ENCODE measurements around the gene SLC45A3.
A peak's percentile ranks its signal among the peaks of the same experiment; 100 is the strongest.

Gene SLC45A3

GRCh38 chr1:205662135-205662738 lies 18.1 kb downstream of the SLC45A3 start:
- DNase-seq = no peak
- no peak overlapping the region for H2AK5ac ChIP-seq (ENCODE audit: low read length, severe bottlenecking)
- no peak overlapping the region for H3K4ac ChIP-seq (ENCODE audit: low read depth in 1 of 2, low read length in 2 of 2)
- H2BK120ac ChIP-seq (ENCODE audit: low read depth, low read length) = no peak overlapping the region
- H3K27me3 ChIP-seq (ENCODE audit: control insufficient read depth in 1 of 2, insufficient read depth in 1 of 2, low read length in 2 of 2) = peaks cover 0 to 25% of the 10 kb centered on the region in 2 experiments
- no peaks in the 10 kb centered on the region for H3K9me3 ChIP-seq (ENCODE audit: control insufficient read depth, low read length)
- no peak overlapping the region for H4K91ac ChIP-seq (ENCODE audit: low read length)
- H3K27ac ChIP-seq (ENCODE audit: low read length, poor library complexity, severe bottlenecking) = no peak overlapping the region
- H3K9ac ChIP-seq (ENCODE audit: low read length) = no peak overlapping the region
- H2BK15ac ChIP-seq (ENCODE audit: low read depth, poor library complexity, severe bottlenecking) = no peak overlapping the region
- H3K18ac ChIP-seq (ENCODE audit: low read depth in 1 of 2, low read length in 2 of 2) = no peak overlapping the region
- no peak overlapping the region for H3K4me2 ChIP-seq (ENCODE audit: low read length, poor library complexity, severe bottlenecking)
- peaks cover 0 to 42% of the 10 kb centered on the region in 2 experiments for H3K36me3 ChIP-seq (ENCODE audit: control insufficient read depth in 1 of 2, insufficient read depth in 2 of 2, low read depth in 1 of 2, low read length in 2 of 2)
- H2BK5ac ChIP-seq (ENCODE audit: low read depth, low read length, poor library complexity, severe bottlenecking) = no peak overlapping the region
- no peak overlapping the region for H3K4me3 ChIP-seq (ENCODE audit: insufficient read depth in 1 of 2, low read depth in 1 of 2, low read length in 2 of 2)
- no peak overlapping the region for H2AFZ ChIP-seq (ENCODE audit: low read depth, low read length)
- H2BK12ac ChIP-seq (ENCODE audit: low read length in 2 of 2) = no peak overlapping the region
- H3K79me1 ChIP-seq (replicated peaks; ENCODE audit: low read length, poor library complexity, severe bottlenecking) = peaks cover 15% of the 10 kb centered on the region
- peaks cover 19% of the 10 kb centered on the region for H3K4me1 ChIP-seq (ENCODE audit: control insufficient read depth, insufficient read depth, low read depth, low read length)
- no peak overlapping the region for H3K23ac ChIP-seq (ENCODE audit: low read length in 2 of 2)
- H4K8ac ChIP-seq (ENCODE audit: low read length) = no peak overlapping the region
- no peak overlapping the region for H3K14ac ChIP-seq (ENCODE audit: low read length in 2 of 2)
- WGBS = 89% methylated on average over 15 of the region's 15 CpGs

GRCh38 chr1:205661429-205662134 lies 18.7 kb downstream of the SLC45A3 start:
- Histone ChIP-seq H3K4ac (ENCODE audit: low read depth in 1 of 2, low read length in 2 of 2) (no peak overlapping the region), H2BK15ac (ENCODE audit: low read depth, poor library complexity, severe bottlenecking) (no peak overlapping the region), H3K23ac (ENCODE audit: low read length in 2 of 2) (no peak overlapping the region), H3K36me3 (ENCODE audit: control insufficient read depth in 1 of 2, insufficient read depth in 2 of 2, low read depth in 1 of 2, low read length in 2 of 2) (peaks cover 0 to 42% of the 10 kb centered on the region in 2 experiments), H4K8ac (ENCODE audit: low read length) (no peak overlapping the region), H3K9me3 (ENCODE audit: control insufficient read depth, low read length) (no peaks in the 10 kb centered on the region), H3K27ac (ENCODE audit: low read length, poor library complexity, severe bottlenecking) (no peak overlapping the region), H3K4me2 (ENCODE audit: low read length, poor library complexity, severe bottlenecking) (no peak overlapping the region), H2BK120ac (ENCODE audit: low read depth, low read length) (no peak overlapping the region), H2BK12ac (ENCODE audit: low read length in 2 of 2) (no peak overlapping the region), H2AFZ (ENCODE audit: low read depth, low read length) (no peak overlapping the region), H2AK5ac (ENCODE audit: low read length, severe bottlenecking) (no peak overlapping the region), H3K79me1 (replicated peaks; ENCODE audit: low read length, poor library complexity, severe bottlenecking) (peaks cover 13% of the 10 kb centered on the region), H3K9ac (ENCODE audit: low read length) (no peak overlapping the region), H3K18ac (ENCODE audit: low read depth in 1 of 2, low read length in 2 of 2) (no peak overlapping the region), H3K14ac (ENCODE audit: low read length in 2 of 2) (peak overlapping the region in 1 of 2 experiments; percentile 58), H2BK5ac (ENCODE audit: low read depth, low read length, poor library complexity, severe bottlenecking) (no peak overlapping the region), H4K91ac (ENCODE audit: low read length) (no peak overlapping the region), H3K4me3 (ENCODE audit: insufficient read depth in 1 of 2, low read depth in 1 of 2, low read length in 2 of 2) (no peak overlapping the region), H3K27me3 (ENCODE audit: control insufficient read depth in 1 of 2, insufficient read depth in 1 of 2, low read length in 2 of 2) (peaks cover 0 to 25% of the 10 kb centered on the region in 2 experiments), H3K4me1 (ENCODE audit: control insufficient read depth, insufficient read depth, low read depth, low read length) (peaks cover 19% of the 10 kb centered on the region)
- 72% methylated on average over 16 of the region's 16 CpGs for WGBS
- DNase-seq = no peak

- H3K4ac ChIP-seq (ENCODE audit: low read depth in 1 of 2, low read length in 2 of 2) = no peak overlapping the region
- H3K4me3 ChIP-seq (ENCODE audit: insufficient read depth in 1 of 2, low read depth in 1 of 2, low read length in 2 of 2) = no peak overlapping the region
- H2AK5ac ChIP-seq (ENCODE audit: low read length, severe bottlenecking) = no peak overlapping the region
- DNase-seq = no peak
- H2BK15ac ChIP-seq (ENCODE audit: low read depth, poor library complexity, severe bottlenecking) = no peak overlapping the region
- H4K91ac ChIP-seq (ENCODE audit: low read length) = no peak overlapping the region
- H2BK12ac ChIP-seq (ENCODE audit: low read length in 2 of 2) = no peak overlapping the region
- H4K8ac ChIP-seq (ENCODE audit: low read length) = no peak overlapping the region
- H3K18ac ChIP-seq (ENCODE audit: low read depth in 1 of 2, low read length in 2 of 2) = no peak overlapping the region
- no peak overlapping the region for H2BK5ac ChIP-seq (ENCODE audit: low read depth, low read length, poor library complexity, severe bottlenecking)
- no peak overlapping the region for H2BK120ac ChIP-seq (ENCODE audit: low read depth, low read length)
- H3K9ac ChIP-seq (ENCODE audit: low read length) = no peak overlapping the region
- no peak overlapping the region for H3K27ac ChIP-seq (ENCODE audit: low read length, poor library complexity, severe bottlenecking)
- peaks cover 0 to 42% of the 10 kb centered on the region in 2 experiments for H3K36me3 ChIP-seq (ENCODE audit: control insufficient read depth in 1 of 2, insufficient read depth in 2 of 2, low read depth in 1 of 2, low read length in 2 of 2)
- peaks cover 0 to 23% of the 10 kb centered on the region in 2 experiments for H3K27me3 ChIP-seq (ENCODE audit: control insufficient read depth in 1 of 2, insufficient read depth in 1 of 2, low read length in 2 of 2)
- no peak overlapping the region for H3K4me2 ChIP-seq (ENCODE audit: low read length, poor library complexity, severe bottlenecking)
- H3K79me1 ChIP-seq (replicated peaks; ENCODE audit: low read length, poor library complexity, severe bottlenecking) = peaks cover 13% of the 10 kb centered on the region
- H3K4me1 ChIP-seq (ENCODE audit: control insufficient read depth, insufficient read depth, low read depth, low read length) = peaks cover 15% of the 10 kb centered on the region
- WGBS = 91% methylated on average over 6 of the region's 8 CpGs
- H3K23ac ChIP-seq (ENCODE audit: low read length in 2 of 2) = no peak overlapping the region
- H3K14ac ChIP-seq (ENCODE audit: low read length in 2 of 2) = no peak overlapping the region
- no peaks in the 10 kb centered on the region for H3K9me3 ChIP-seq (ENCODE audit: control insufficient read depth, low read length)
- no peak overlapping the region for H2AFZ ChIP-seq (ENCODE audit: low read depth, low read length)
Observed at GRCh38 chr1:205660361-205660760, 19.9 kb downstream of the SLC45A3 start.

DNA sequence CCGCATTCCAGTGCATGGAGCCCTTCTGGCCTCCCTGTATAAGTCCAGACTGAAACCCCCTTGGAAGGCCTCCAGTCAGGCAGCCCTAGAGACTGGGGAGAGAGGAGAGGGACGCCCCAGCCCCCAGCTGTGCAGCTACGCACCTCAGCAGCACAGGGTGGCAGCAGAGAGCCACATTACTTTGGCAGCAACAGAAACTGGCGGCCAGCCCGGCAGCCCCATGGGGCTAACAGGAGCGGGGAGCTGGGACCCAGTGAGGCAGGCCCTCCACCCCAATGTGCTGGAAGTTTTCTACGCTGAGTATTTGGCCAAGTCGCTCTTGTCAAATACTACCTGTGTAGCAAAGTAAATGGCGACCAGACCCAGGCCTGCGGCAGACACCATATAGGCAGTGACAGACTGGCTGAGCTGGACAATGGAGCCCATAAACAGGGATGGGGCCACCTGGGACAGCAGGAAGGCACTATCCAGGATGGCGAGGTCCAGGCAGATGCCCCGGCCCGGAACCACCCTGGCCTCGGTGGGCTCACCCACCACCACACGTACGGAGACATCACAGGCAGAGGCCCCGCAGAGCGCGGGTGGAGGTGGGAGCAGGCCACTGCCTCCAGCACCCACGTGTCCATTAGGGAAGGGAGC lies 21.2 kb downstream of the SLC45A3 start:
- H3K27ac ChIP-seq (ENCODE audit: low read length, poor library complexity, severe bottlenecking) = no peak overlapping the region
- H3K4me3 ChIP-seq (ENCODE audit: insufficient read depth in 1 of 2, low read depth in 1 of 2, low read length in 2 of 2) = no peak overlapping the region
- H3K18ac ChIP-seq (ENCODE audit: low read depth in 1 of 2, low read length in 2 of 2) = no peak overlapping the region
- no peaks in the 10 kb centered on the region for H3K9me3 ChIP-seq (ENCODE audit: control insufficient read depth, low read length)
- no peak overlapping the region for H2BK120ac ChIP-seq (ENCODE audit: low read depth, low read length)
- no peak overlapping the region for H3K14ac ChIP-seq (ENCODE audit: low read length in 2 of 2)
- 59% methylated on average over 20 of the region's 20 CpGs for WGBS
- no peak overlapping the region for H3K9ac ChIP-seq (ENCODE audit: low read length)
- H2BK15ac ChIP-seq (ENCODE audit: low read depth, poor library complexity, severe bottlenecking) = no peak overlapping the region
- peaks cover 0 to 22% of the 10 kb centered on the region in 2 experiments for H3K27me3 ChIP-seq (ENCODE audit: control insufficient read depth in 1 of 2, insufficient read depth in 1 of 2, low read length in 2 of 2)
- H2AK5ac ChIP-seq (ENCODE audit: low read length, severe bottlenecking) = no peak overlapping the region
- H3K36me3 ChIP-seq (ENCODE audit: control insufficient read depth in 1 of 2, insufficient read depth in 2 of 2, low read depth in 1 of 2, low read length in 2 of 2) = peaks cover 0 to 37% of the 10 kb centered on the region in 2 experiments
- H3K4me2 ChIP-seq (ENCODE audit: low read length, poor library complexity, severe bottlenecking) = no peak overlapping the region
- peak overlapping the region in 1 of 2 experiments; percentile 20 for H3K4ac ChIP-seq (ENCODE audit: low read depth in 1 of 2, low read length in 2 of 2)
- H4K91ac ChIP-seq (ENCODE audit: low read length) = no peak overlapping the region
- no peak overlapping the region for H4K8ac ChIP-seq (ENCODE audit: low read length)
- no peak overlapping the region for H2AFZ ChIP-seq (ENCODE audit: low read depth, low read length)
- H2BK12ac ChIP-seq (ENCODE audit: low read length in 2 of 2) = no peak overlapping the region
- H3K23ac ChIP-seq (ENCODE audit: low read length in 2 of 2) = no peak overlapping the region
- peaks cover 7% of the 10 kb centered on the region for H3K79me1 ChIP-seq (replicated peaks; ENCODE audit: low read length, poor library complexity, severe bottlenecking)
- peaks cover 3% of the 10 kb centered on the region for H3K4me1 ChIP-seq (ENCODE audit: control insufficient read depth, insufficient read depth, low read depth, low read length)
- H2BK5ac ChIP-seq (ENCODE audit: low read depth, low read length, poor library complexity, severe bottlenecking) = no peak overlapping the region
- peak; percentile 72 for DNase-seq
